GM23338 (cell line): ENCODE measurements around the gene FAM174C.

Experiments used
- CTCF ChIP-seq, 2 experiments: fragments of 200-600 bp in 1 of 2; sonication (generic) in 1 of 2; conservative IDR thresholded peaks; 2 replicates each; pipeline versions ENCODE4 v1.5.1 to v1.6.1; 2016 to 2017; ENCODE audit warnings: antibody characterized with exemption in 2 of 2, low read depth in 2 of 2, mild to moderate bottlenecking in 2 of 2, moderate library complexity in 1 of 2
- ETS1 ChIP-seq: IDR thresholded peaks from 2 replicates; pipeline ENCODE4 v1.6.1; 2016; ENCODE audit warnings: antibody characterized with exemption
- EZH2 ChIP-seq: fragments of 200-600 bp; sonication (generic); IDR thresholded peaks from one replicate; pipeline ENCODE4 v1.8.0; 2017; ENCODE audit warnings: antibody characterized with exemption, mild to moderate bottlenecking, low read depth; ENCODE audit not compliant: unreplicated experiment
- EZH2phosphoT487 ChIP-seq: fragments of 200-600 bp; sonication (generic); IDR thresholded peaks from one replicate; pipeline ENCODE4 v1.8.1; 2018; ENCODE audit warnings: antibody characterized with exemption; ENCODE audit not compliant: unreplicated experiment
- JUNB ChIP-seq: IDR thresholded peaks from one replicate; pipeline ENCODE4 v1.6.1; 2016; ENCODE audit warnings: antibody characterized with exemption; ENCODE audit not compliant: unreplicated experiment
- POLR2AphosphoS5 ChIP-seq: IDR thresholded peaks from 2 replicates; pipeline ENCODE4 v1.6.1; 2016; ENCODE audit warnings: antibody characterized with exemption, low read depth
- REST ChIP-seq: IDR thresholded peaks from one replicate; pipeline ENCODE4 v1.6.1; 2018; ENCODE audit warnings: antibody characterized with exemption; ENCODE audit not compliant: unreplicated experiment
- STAT1 ChIP-seq: IDR thresholded peaks from one replicate; pipeline ENCODE4 v1.6.1; 2016; ENCODE audit warnings: antibody characterized with exemption; ENCODE audit not compliant: unreplicated experiment

- TF ChIP-seq EZH2 (no peak), REST (no peak), CTCF (conservative IDR thresholded peaks at IDR 0.05; ENCODE audit: low read depth in 2 of 2) (no peak), POLR2AphosphoS5 (no peak), STAT1 (no peak), JUNB (no peak), ETS1 (no peak), EZH2phosphoT487 (no peak)
Measured at GRCh38 chr19:1233115-1233667, 42.1 kb upstream of the FAM174C start.
